Esophagus squamous epithelium (tissue), 5 donors: ENCODE results near the gene CCDC85C. TPM values are rescaled to one million over a fixed set of nuclear protein-coding genes. Genes with fewer than 3 reads are reported as not detected.

Source experiments
- DNase-seq: peaks from one replicate; lab custom pipeline; 2025; lab: John Stamatoyannopoulos, UW
- H3K27ac ChIP-seq, 4 donors: fragments of 200-600 bp; sonication (generic); one replicate each; pipeline ENCODE4 v1.5.1; 2016 to 2019; ENCODE audit warnings: mild to moderate bottlenecking in 1 of 4
- H3K27me3 ChIP-seq, 4 donors: fragments of 200-600 bp; sonication (generic); 1 replicate in 3 of 4; 2 replicates in 1 of 4; pipeline versions ENCODE4 v1.5.1 to v1.6.0; 2017 to 2021; ENCODE audit warnings: antibody characterized with exemption in 1 of 4
- H3K36me3 ChIP-seq, 3 donors: fragments of 200-600 bp; sonication (generic); one replicate each; pipeline ENCODE4 v1.5.1; 2016 to 2019
- H3K4me1 ChIP-seq, 3 donors: fragments of 200-600 bp; sonication (generic); one replicate each; pipeline ENCODE4 v1.5.1; 2017 to 2019
- H3K4me3 ChIP-seq, 4 donors: fragments of 200-600 bp; sonication (generic); 1 replicate in 3 of 4; 2 replicates in 1 of 4; pipeline ENCODE4 v1.5.1; 2016 to 2019; ENCODE audit warnings: mild to moderate bottlenecking in 2 of 4, moderate library complexity in 1 of 4
- H3K9me3 ChIP-seq, 3 donors: fragments of 200-600 bp; sonication (generic); one replicate each; pipeline ENCODE4 v1.5.1; 2016 to 2019
- POLR2A ChIP-seq, 4 donors: fragments of 450-650 bp; IDR thresholded peaks; one replicate each; pipeline ENCODE4 v1.6.1; 2017; ENCODE audit warnings: antibody characterized with exemption in 4 of 4, mild to moderate bottlenecking in 4 of 4, moderate library complexity in 3 of 4
- WGBS, 2 donors: methylation state at CpG; one replicate each; pipeline ENCODE4 v1.1.5; 2018; 5-methylcytosine and 5-hydroxymethylcytosine counted together
- intact Hi-C: fragments of 100-400 bp; cut with DNase I; formaldehyde crosslinking; loops from one replicate; pipeline ENCODE4 v1.15.0; 2022
- total RNA-seq, 4 donors: library from RNA; depleted of rRNA; stranded (reverse); fragments of >200 nt; gene quantifications; one replicate each; pipeline ENCODE4 v1.1.0, GENCODE V29; 2016
- TF ChIP-seq, protein P1 (sequence below), 6 experiments: fragments of 450-650 bp in 4 of 6; fragments of 200-600 bp in 2 of 6; sonication (generic) in 2 of 6; IDR thresholded peaks; one replicate each; pipeline ENCODE4 v1.5.1; 2016 to 2019; ENCODE audit warnings: antibody characterized with exemption in 6 of 6, mild to moderate bottlenecking in 4 of 6, moderate library complexity in 4 of 6
- donor health status: DM: yes; HTN: yes; CAD: no.

The CCDC85C gene
- total RNA-seq, 4 donors from 2014 or later = 23.4 to 52.0 (median 27.1) TPM

DNA sequence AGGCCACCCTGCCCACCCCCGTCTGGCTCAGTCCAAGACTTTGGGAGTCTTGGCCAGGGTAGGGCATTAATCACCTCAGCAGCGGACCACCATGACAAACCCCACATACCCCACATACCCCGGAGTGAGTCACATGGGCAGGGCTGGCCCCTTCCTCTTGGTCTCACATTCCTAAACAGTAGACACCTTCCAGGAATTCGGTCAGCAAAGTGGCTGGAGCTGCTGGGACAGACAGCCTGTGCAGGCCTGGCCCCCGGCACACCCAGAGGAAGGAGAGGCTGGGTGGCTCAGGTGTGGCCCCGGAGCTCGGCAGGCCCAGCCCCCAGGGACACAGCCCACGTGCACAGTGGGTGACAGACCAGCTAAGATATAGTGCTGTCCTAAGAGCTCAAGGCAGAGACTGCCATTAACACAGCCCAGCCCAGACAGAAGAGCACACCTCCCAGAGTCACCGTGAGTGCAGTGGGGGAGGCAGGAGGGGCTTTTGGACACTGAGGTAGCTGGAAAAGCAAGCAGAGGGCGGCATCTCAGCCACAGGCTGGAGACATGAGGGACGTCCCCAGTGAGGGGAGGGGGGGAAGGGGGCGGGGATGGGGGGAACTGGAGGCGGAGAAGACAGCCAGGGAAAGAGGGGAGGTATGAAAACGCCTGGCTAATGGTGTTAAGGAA is 24.0 kb downstream of the CCDC85C start:
- H3K4me3 ChIP-seq = peak overlapping the region; percentile 17 to 54 (median 39)
- H3K4me1 ChIP-seq = peaks cover 30 to 67% (median 57%) of the 10 kb centered on the region in 3 donors
- no peaks in the 10 kb centered on the region for H3K27me3 ChIP-seq
- intact Hi-C loops = no loop called here
- peak in 1 of 4 donors; percentile 32 for TF ChIP-seq POLR2A (IDR thresholded peaks at IDR 0.05)
- TF ChIP-seq, protein P1, sequence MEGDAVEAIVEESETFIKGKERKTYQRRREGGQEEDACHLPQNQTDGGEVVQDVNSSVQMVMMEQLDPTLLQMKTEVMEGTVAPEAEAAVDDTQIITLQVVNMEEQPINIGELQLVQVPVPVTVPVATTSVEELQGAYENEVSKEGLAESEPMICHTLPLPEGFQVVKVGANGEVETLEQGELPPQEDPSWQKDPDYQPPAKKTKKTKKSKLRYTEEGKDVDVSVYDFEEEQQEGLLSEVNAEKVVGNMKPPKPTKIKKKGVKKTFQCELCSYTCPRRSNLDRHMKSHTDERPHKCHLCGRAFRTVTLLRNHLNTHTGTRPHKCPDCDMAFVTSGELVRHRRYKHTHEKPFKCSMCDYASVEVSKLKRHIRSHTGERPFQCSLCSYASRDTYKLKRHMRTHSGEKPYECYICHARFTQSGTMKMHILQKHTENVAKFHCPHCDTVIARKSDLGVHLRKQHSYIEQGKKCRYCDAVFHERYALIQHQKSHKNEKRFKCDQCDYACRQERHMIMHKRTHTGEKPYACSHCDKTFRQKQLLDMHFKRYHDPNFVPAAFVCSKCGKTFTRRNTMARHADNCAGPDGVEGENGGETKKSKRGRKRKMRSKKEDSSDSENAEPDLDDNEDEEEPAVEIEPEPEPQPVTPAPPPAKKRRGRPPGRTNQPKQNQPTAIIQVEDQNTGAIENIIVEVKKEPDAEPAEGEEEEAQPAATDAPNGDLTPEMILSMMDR (IDR thresholded peaks at IDR 0.05) = no peak
- H3K36me3 ChIP-seq = peaks cover 0 to 6% (median 0%) of the 10 kb centered on the region in 3 donors
- no peak for DNase-seq
- WGBS, 2 donors = 16 to 44% methylated on average over 3 to 8 of the region's 14 CpGs
- H3K27ac ChIP-seq = peak overlapping the region; percentile 91 to 97 (median 92)
- H3K9me3 ChIP-seq = no peaks in the 10 kb centered on the region

DNA sequence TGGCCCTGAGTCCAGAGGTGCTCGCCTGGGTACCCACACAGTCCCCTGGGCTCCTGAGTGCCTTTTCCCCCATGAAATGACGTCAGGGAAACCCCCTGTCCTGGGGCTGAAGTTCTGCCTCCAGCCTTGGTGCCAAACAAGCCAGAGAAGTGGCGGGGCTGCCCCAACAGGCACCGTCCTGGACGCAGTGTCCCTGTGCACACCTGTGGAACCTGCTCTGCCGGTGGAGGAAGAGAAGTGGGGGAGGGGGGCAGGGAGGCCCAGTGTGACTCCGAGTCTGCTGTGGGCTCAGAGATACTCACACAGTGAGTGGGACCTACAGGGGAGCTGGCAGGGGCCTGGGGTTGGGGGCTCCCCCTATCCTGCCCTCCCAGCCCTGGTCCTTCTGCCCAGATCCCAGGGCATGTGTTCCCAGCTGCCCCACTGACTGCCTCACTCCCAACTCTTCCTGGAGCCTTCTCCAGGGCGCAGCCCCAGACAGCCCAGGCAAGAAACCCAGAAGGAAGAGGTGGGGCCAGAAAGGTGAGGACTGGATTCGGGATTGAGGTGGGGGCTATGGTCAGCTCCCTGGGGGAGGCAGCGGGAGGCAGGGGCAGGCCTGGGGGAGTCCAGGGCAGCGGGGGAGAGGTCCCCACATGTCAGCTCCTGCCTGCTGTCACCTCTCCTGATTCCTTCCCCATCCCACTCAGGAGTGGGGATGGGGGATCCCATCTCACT is 24.7 kb downstream of the CCDC85C start:
- Histone ChIP-seq H3K9me3 (no peaks in the 10 kb centered on the region), H3K4me1 (peaks cover 37 to 75% (median 65%) of the 10 kb centered on the region in 3 donors), H3K4me3 (peak overlapping the region; percentile 17 to 54 (median 39)), H3K36me3 (peaks cover 0 to 6% (median 0%) of the 10 kb centered on the region in 3 donors), H3K27me3 (no peaks in the 10 kb centered on the region), H3K27ac (peak overlapping the region; percentile 91 to 97 (median 92))
- 20% methylated on average over 1 of the region's 11 CpGs; no CpG with 5 or more reads in 1 of the 2 donors for WGBS, 2 donors
- DNase-seq = no peak
- intact Hi-C loops = no loop called here
- TF ChIP-seq POLR2A (IDR thresholded peaks at IDR 0.05) = no peak
- TF ChIP-seq, protein P1 (IDR thresholded peaks at IDR 0.05) = no peak

DNA sequence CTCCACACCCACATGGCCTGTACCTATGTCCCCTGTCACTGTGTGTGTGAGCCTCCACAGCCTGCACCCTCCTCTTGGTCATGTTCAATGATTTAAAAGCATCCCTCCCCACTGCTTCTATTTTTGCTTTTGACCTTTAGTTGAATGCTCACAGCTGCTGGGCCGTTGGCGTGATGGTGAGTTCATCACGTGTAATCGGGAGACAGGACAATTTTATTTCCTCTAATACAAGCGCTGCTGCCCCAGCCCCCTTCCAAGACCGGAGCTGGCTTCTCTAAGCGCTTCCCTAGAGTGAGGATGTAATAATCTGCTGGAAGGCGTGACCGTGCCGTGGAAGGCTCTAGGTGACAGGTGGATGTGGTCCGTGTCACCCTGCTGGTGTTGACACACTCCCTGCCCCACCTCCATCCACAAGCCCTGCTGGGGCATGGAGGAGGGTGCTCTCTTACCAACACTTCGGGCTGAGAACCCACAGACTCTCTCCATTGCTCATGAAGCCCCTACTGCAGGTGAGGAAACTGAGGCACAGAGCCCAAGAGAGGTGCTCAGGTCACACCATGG is 25.4 kb downstream of the CCDC85C start:
- WGBS, 2 donors = 20 to 48% methylated on average over 6 of the region's 12 CpGs

DNA sequence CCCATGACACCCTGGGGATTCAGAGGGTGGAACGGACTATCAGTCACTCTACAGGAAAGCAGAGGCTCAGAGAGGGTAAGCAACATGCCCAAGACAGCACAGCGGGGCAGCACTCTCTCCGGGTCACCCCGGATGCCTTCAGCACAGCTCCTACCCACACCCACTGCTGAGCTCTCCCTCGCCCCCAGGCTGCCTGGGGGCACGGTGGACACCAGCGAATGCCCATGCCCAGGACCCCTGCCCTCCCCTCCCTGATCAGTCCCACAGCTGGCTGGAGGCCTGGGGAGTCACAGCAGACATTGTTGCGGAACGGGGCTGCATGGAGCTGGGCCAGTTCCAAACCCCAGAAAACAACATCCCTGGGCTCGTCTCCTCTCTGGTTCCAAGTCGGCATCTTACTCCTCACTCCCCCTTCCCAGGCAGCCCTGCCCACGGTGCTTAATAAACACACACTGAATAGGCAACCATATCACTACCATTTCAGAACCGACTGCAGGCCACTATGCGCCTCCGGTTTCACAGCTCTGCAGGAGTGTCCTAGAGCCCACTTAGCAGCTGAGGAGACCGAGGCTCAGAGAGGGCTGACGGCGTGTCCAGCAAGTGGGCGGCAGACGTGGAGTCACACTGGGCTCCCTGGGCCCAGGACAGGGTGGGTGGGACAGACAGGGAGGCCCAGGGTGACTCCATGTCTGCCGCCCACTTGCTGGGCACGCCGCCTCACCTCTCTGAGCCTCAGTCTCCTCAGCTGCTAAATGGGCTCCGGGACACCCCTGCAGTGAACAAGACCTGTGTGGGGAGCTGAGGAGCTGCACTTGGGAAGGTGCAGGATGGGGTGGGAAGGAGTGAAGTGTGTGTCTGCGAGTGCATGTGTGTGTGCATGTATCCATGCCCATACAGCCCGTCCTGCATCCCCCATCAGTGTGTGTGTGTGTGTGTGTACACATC is 27.0 kb downstream of the CCDC85C start:
- peak overlapping the region; percentile 91 to 97 (median 92) for H3K27ac ChIP-seq
- no peak for DNase-seq
- peaks cover 0 to 6% (median 0%) of the 10 kb centered on the region in 3 donors for H3K36me3 ChIP-seq
- TF ChIP-seq, protein P1 (IDR thresholded peaks at IDR 0.05) = no peak
- TF ChIP-seq POLR2A (IDR thresholded peaks at IDR 0.05) = no peak
- intact Hi-C loops = no loop called here
- no peaks in the 10 kb centered on the region for H3K27me3 ChIP-seq
- no peaks in the 10 kb centered on the region for H3K9me3 ChIP-seq
- H3K4me1 ChIP-seq = peaks cover 50 to 97% (median 82%) of the 10 kb centered on the region in 3 donors
- no peak overlapping the region for H3K4me3 ChIP-seq
- 45 to 51% methylated on average over 9 to 11 of the region's 26 CpGs for WGBS, 2 donors

More for the DNA sequence above, 25.4 kb downstream of the CCDC85C start:
- Histone ChIP-seq H3K27ac (peak overlapping the region; percentile 91 to 97 (median 92)), H3K27me3 (no peaks in the 10 kb centered on the region), H3K9me3 (no peaks in the 10 kb centered on the region), H3K4me3 (peak overlapping the region in 3 of 4 donors; percentile 34 to 54 (median 44)), H3K4me1 (peaks cover 43 to 81% (median 71%) of the 10 kb centered on the region in 3 donors), H3K36me3 (peaks cover 0 to 6% (median 0%) of the 10 kb centered on the region in 3 donors)
- intact Hi-C loops = no loop called here
- DNase-seq = no peak
- no peak for TF ChIP-seq POLR2A (IDR thresholded peaks at IDR 0.05)
- TF ChIP-seq, protein P1 (IDR thresholded peaks at IDR 0.05) = no peak
